ENCODE data around the gene DNAH12.

The DNAH12 gene

DNA sequence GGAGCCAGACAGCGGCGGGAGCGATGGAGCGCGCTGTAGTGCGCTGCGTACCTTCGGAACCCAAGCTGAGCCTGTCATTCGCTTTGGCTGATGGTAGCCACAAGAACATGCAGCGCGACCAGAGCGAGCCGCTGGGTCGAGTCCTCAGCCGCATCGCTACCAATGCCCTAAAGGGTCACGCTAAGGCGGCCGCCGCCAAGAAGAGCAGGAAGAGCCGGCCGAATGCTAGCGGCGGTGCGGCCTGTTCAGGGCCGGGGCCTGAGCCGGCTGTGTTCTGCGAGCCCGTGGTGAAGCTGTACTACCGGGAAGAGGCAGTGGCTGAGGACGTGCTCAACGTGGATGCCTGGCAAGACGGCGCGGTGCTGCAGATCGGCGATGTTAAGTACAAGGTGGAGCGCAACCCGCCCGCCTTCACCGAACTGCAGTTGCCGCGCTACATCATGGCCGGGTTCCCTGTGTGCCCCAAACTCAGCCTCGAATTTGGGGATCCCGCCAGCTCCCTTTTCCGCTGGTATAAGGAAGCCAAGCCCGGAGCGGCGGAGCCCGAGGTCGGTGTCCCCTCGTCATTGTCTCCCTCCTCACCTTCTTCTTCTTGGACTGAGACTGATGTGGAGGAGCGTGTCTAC lies 12.4 kb upstream of the DNAH12 start:
- H3K4me1 ChIP-seq = peaks cover 15% of the 10 kb centered on the region
- in situ Hi-C loops (cut with MboI; ENCODE audit: low sequenced_read_pairs) = no loop called here
- H3K9me3 ChIP-seq = peaks cover 6% of the 10 kb centered on the region

DNA sequence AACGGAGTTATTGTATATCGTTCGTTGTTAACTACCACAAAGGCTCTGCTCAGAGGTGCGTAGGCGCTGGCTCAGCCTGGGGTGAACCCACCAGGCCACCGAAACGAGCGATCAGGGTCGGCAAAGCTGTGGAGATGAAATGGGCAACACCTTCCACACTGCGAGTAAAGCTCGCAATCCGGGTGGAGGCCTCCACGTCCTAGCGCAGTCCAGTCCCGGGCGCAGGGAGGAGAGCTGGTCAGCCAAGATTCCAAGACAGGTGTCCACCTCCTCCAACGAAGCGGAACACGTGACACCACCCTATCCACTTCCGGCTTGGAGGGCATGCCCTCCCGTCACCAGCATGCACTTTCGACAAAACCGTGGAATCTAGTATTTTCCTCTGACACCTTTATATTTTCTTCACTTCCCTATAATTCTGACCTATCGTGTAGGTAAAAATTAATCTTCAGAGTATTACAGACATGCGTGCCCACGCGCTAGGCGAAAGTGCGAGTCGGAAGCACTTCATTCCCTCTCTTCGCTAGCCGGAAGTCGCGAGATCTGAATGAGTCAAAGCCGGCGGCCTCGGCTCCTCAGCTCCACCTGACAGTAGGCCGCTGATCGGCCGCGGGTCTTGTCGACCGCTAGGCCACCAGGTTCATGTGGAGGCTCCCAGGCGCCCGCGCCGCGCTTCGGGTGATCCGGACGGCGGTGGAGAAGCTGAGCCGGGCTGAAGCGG lies 11.8 kb upstream of the DNAH12 start, which contains the start of gene PDE12:
Gene PDE12 (plus strand): TSS at position 537 of the 721 bp plus-strand sequence. CDS start 106 bp downstream, at position 643.
- H3K36me3 ChIP-seq (replicated peaks) = peaks cover 13% of the 10 kb centered on the region
- H3K27me3 ChIP-seq (ENCODE audit: low read depth) = no peaks in the 10 kb centered on the region
- H3K4me1 ChIP-seq = peaks cover 15% of the 10 kb centered on the region
- peak within 1 kb of the TSS; percentile 72 for H3K4me3 ChIP-seq
- peak; percentile 78 to 84 for DNase-seq (ENCODE audit: low spot score in 2 of 2)
- in situ Hi-C loops (cut with MboI; ENCODE audit: low sequenced_read_pairs) = no loop called here
- H3K9me3 ChIP-seq = peaks cover 6% of the 10 kb centered on the region

More for the DNA sequence above, 12.4 kb upstream of the DNAH12 start:
- peak; percentile 27 to 47 for DNase-seq (ENCODE audit: low spot score in 2 of 2)
- H3K4me3 ChIP-seq = peak overlapping the region; percentile 72
- H3K27me3 ChIP-seq (ENCODE audit: low read depth) = no peaks in the 10 kb centered on the region
- peaks cover 14% of the 10 kb centered on the region for H3K36me3 ChIP-seq (replicated peaks)

DNA sequence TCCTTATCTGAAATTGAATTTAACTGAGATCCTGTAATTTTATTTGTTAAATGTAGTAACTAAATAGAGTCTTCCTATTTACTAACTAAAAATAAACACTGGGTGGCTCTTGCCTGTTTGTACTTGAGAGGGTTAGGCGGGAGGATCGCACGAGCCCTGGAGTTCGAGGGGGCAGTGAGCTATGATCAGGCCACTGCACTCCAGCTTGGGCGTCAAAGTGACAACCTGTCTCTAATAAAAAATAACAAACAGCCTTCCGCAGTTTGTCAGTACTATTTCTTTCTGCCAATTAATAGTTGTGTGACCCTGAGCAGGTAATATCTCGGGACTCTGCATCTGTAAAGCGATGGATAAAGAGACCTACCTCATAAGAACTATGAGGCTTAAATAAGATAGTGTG lies 11.2 kb upstream of the DNAH12 start:
- no peak for DNase-seq (ENCODE audit: low spot score in 2 of 2)
- H3K27me3 ChIP-seq (ENCODE audit: low read depth) = no peaks in the 10 kb centered on the region
- peaks cover 13% of the 10 kb centered on the region for H3K36me3 ChIP-seq (replicated peaks)
- peaks cover 15% of the 10 kb centered on the region for H3K4me1 ChIP-seq
- H3K4me3 ChIP-seq = peak overlapping the region; percentile 72
- H3K9me3 ChIP-seq = peaks cover 6% of the 10 kb centered on the region
- in situ Hi-C loops (cut with MboI; ENCODE audit: low sequenced_read_pairs) = no loop called here

DNA sequence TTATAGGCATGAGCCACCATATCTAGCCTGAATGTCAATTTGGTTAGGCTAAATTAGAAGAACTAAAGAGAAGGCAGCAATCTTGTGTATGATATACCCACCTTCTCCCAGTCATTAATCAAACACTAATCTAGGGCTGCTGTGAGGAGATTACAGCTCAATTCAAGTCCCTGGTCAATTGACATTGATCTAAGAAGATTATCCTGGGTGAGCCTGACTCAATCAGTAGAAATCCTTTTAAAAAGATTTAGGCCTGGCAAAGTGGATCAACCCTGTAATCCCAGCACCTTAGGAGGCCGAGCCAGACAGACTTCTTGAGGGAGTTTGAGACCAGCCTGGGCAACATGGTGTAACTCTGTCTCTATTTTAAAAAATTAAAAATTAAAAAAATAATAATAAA lies 2.5 kb upstream of the DNAH12 start:
- Histone ChIP-seq H3K27me3 (ENCODE audit: low read depth) (no peaks in the 10 kb centered on the region), H3K4me3 (no peak overlapping the region), H3K9me3 (no peaks in the 10 kb centered on the region), H3K4me1 (peaks cover 5% of the 10 kb centered on the region), H3K36me3 (replicated peaks) (no peaks in the 10 kb centered on the region)
- in situ Hi-C loops (cut with MboI; ENCODE audit: low sequenced_read_pairs) = no loop called here
- DNase-seq (ENCODE audit: low spot score in 2 of 2) = no peak

DNA sequence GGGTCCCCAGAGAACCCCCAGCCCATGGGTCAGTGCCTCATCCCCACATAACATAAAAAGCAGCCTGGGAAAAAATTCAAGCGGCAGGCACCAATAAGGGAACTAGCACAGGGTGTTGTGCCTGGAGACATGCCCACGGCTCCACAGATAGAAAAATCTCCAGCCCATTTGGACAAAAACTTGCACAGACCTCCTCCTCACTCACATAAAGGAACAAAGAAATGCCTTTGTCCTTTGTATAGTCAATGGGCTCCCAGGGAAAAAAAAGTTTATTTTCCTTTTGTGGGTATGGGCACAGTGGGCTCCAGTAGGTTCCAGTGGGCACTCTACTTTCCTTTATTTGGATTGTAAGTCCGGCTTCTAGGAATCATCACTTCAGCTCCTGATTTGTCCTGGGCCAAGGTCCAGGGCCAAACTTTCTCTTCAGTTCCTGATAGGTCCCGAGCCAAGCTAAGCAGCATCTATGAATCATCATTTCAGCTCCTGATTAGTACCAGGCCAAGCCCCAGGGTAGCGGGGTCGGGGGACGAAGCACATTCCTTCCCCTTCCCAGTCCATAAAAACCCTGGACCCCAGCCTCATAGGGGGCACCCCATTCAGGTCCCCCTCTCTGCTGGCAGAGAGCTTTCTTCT lies 1.6 kb upstream of the DNAH12 start:
- no peaks in the 10 kb centered on the region for H3K36me3 ChIP-seq (replicated peaks)
- H3K9me3 ChIP-seq = no peaks in the 10 kb centered on the region
- H3K27me3 ChIP-seq (ENCODE audit: low read depth) = no peaks in the 10 kb centered on the region
- in situ Hi-C loops (cut with MboI; ENCODE audit: low sequenced_read_pairs) = no loop called here
- no peak overlapping the region for H3K4me3 ChIP-seq
- no peak for DNase-seq (ENCODE audit: low spot score in 2 of 2)
- H3K4me1 ChIP-seq = peaks cover 5% of the 10 kb centered on the region

DNA sequence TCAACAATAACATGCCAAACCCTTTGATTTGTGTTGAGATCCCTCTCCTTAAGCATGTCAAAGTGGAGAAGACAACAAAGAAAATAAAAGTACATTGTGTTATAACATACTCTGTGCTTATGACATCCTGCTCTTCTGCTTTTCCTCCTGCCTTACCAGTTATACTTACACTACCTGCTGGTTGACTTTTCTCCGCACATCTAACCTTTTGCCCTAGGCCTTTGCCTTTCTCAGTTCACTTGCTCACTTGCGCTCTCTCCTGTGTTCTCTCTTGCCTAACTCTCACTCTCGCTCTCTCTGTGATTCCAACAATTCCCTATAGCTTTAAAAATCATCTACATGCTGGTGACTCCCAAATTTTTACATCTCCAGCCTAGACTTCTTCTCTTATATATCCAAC lies 5.7 kb downstream of the DNAH12 start:
- H3K27me3 ChIP-seq (ENCODE audit: low read depth) = no peaks in the 10 kb centered on the region
- no peaks in the 10 kb centered on the region for H3K4me1 ChIP-seq
- H3K4me3 ChIP-seq = no peak overlapping the region
- H3K9me3 ChIP-seq = no peaks in the 10 kb centered on the region
- in situ Hi-C loops (cut with MboI; ENCODE audit: low sequenced_read_pairs) = no loop called here
- no peaks in the 10 kb centered on the region for H3K36me3 ChIP-seq (replicated peaks)
- no peak for DNase-seq (ENCODE audit: low spot score in 2 of 2)

DNA sequence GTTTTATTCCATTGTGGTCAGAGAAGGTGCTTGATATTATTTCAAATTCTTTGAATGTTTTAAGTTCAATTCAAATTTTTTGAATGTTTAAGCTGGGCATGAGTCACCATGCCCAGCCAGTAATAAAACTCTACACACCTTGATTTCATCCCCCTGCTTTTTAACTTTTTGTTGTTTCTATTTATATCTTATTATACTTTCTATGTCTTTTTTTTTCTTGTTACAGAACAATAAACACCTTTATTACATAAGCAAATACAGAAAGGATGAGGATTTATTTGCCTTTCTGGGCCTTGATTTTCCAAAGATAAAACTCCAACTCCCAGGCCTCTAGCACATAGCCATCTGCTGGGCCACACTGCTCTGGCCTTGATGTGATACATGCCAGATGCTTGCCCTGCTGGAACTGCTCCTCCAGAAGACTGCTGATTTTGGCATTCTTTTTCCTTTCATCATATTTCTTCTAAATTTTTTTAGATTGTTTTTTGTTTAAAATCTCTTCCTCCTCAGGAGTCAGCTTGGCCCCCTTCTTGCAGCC lies 14.0 kb downstream of the DNAH12 start:
- no peak for DNase-seq (ENCODE audit: low spot score in 2 of 2)
- Histone ChIP-seq H3K4me3 (no peak overlapping the region), H3K36me3 (replicated peaks) (no peaks in the 10 kb centered on the region), H3K27me3 (ENCODE audit: low read depth) (no peaks in the 10 kb centered on the region), H3K4me1 (no peaks in the 10 kb centered on the region), H3K9me3 (no peaks in the 10 kb centered on the region)
- in situ Hi-C loops (cut with MboI; ENCODE audit: low sequenced_read_pairs) = no loop called here

DNA sequence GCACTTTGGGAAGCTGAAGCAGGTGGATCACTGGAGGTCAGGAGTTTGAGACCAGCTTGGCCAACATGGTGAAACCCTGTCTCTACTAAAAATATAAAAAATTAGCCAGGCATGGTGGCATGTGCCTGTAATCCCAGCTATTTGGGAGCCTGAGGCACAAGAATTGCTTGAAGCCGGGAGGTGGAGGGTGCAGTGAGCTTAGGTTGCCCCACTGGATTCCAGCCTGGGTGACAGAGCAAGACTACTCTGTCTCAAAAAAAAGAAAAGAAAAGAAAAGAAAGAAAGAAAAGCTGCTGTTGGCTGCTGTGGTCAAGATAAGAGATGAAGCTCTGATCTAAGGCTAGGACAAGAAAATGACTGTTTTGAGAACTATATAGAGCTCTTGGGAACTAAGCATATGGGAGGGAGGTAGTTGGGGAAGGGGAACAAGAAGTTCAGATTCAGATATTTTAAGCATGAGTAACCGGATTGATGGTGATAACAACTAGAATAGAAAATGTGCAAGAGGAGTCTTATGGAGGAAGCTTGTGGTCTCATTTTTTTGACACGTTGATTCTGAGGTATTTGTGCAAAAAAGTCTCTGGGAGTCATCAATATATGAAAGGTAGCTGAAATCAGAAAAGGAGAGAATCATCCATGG lies 25.7 kb downstream of the DNAH12 start:
- no peak for DNase-seq (ENCODE audit: low spot score in 2 of 2)
- no peaks in the 10 kb centered on the region for H3K9me3 ChIP-seq
- in situ Hi-C loops (cut with MboI; ENCODE audit: low sequenced_read_pairs) = no loop called here
- H3K4me3 ChIP-seq = no peak overlapping the region
- H3K27me3 ChIP-seq (ENCODE audit: low read depth) = peaks cover 3% of the 10 kb centered on the region; the same call in 1 of the 2 replicates
- no peaks in the 10 kb centered on the region for H3K36me3 ChIP-seq (replicated peaks)
- no peaks in the 10 kb centered on the region for H3K4me1 ChIP-seq

DNA sequence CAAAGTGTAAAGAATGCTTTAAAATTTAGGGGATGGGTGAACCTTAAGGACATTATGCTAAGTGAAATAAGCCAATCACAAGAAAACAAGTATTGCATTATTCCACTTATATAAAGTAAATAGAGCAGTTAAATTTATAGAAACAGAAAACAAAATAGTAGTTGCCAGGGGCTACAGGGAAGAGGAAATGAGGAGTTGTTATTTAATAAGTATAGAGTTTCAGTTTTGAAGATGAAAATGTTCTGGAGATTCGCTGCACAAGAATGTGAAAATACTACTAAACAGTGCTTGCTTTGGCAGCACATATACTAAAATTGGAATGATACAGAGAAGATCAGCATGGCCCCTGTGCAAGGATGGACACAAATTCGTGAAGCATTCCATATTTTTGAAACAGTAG lies 32.0 kb downstream of the DNAH12 start:
- no peaks in the 10 kb centered on the region for H3K4me1 ChIP-seq
- no peaks in the 10 kb centered on the region; the same call in 1 of the 2 replicates for H3K27me3 ChIP-seq (ENCODE audit: low read depth)
- H3K4me3 ChIP-seq = no peak overlapping the region
- no peaks in the 10 kb centered on the region for H3K9me3 ChIP-seq
- in situ Hi-C loops (cut with MboI; ENCODE audit: low sequenced_read_pairs) = no loop called here
- no peaks in the 10 kb centered on the region for H3K36me3 ChIP-seq (replicated peaks)
- no peak for DNase-seq (ENCODE audit: low spot score in 2 of 2)

DNA sequence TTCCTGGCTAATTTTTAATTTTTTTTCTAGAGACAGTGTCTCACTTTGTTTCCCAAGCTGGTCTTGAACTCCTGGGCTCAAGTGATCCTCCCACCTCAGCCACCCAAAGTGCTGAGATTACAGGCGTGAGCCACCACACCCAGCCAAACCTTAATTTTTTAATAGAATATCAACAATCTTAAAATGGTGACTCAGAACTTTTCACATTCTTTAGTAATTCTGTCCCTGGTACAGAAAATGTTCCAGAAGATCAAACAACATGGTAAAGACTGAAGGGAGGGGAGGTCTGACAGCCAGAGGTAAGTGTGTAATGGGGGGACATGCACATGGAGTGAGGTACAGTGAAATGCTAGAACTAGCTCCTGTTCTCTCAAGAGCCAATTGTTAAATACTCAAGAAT lies 38.2 kb downstream of the DNAH12 start:
- Histone ChIP-seq H3K4me3 (no peak overlapping the region), H3K9me3 (no peaks in the 10 kb centered on the region), H3K36me3 (replicated peaks) (no peaks in the 10 kb centered on the region), H3K4me1 (no peaks in the 10 kb centered on the region), H3K27me3 (ENCODE audit: low read depth) (no peaks in the 10 kb centered on the region; the same call in 1 of the 2 replicates)
- no peak for DNase-seq (ENCODE audit: low spot score in 2 of 2)
- in situ Hi-C loops (cut with MboI; ENCODE audit: low sequenced_read_pairs) = no loop called here

DNA sequence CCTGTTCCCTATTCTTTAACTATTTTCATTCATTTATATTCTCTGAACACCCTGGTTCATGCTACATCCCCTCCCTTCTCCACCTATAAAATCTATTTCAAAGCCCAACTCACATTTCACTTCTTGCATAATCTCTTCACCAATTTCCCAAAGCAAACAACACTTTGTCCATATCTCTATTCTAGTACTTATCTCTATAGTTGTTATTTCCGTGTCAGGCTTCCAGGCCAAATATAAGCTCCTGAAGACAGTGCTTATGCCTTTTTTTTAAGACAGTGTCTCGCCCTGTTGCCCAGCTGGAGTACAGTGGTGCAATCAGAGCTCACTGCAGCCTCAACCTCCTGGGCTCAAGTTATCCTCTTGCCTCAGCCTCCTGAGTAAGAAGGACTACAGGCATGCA lies 43.6 kb downstream of the DNAH12 start:
- no peaks in the 10 kb centered on the region for H3K36me3 ChIP-seq (replicated peaks)
- no peaks in the 10 kb centered on the region for H3K27me3 ChIP-seq (ENCODE audit: low read depth)
- DNase-seq (ENCODE audit: low spot score in 2 of 2) = no peak
- in situ Hi-C loops (cut with MboI; ENCODE audit: low sequenced_read_pairs) = no loop called here
- no peak overlapping the region for H3K4me3 ChIP-seq
- no peaks in the 10 kb centered on the region for H3K9me3 ChIP-seq
- no peaks in the 10 kb centered on the region for H3K4me1 ChIP-seq

DNA sequence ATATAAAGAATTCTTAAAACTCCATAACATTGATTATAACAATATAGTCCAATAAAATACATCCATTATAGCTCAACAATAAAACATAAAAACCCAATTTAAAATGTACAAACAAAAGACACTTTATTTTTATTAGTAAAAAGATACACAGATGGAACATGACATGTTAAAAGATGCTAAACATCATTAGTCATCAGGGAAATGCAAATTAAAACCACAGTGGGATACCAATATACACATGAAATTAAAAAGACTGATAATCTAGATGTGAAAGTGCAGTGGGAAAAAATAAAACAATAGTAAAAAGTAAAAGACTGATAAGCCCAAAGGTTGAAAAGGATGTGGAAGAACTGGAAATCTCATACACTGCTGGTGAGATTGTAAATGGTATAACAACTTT lies 46.2 kb downstream of the DNAH12 start:
- in situ Hi-C loops (cut with MboI; ENCODE audit: low sequenced_read_pairs) = no loop called here
- Histone ChIP-seq H3K4me3 (no peak overlapping the region), H3K36me3 (replicated peaks) (no peaks in the 10 kb centered on the region), H3K4me1 (no peaks in the 10 kb centered on the region), H3K27me3 (ENCODE audit: low read depth) (no peaks in the 10 kb centered on the region), H3K9me3 (no peaks in the 10 kb centered on the region)
- DNase-seq (ENCODE audit: low spot score in 2 of 2) = no peak

DNA sequence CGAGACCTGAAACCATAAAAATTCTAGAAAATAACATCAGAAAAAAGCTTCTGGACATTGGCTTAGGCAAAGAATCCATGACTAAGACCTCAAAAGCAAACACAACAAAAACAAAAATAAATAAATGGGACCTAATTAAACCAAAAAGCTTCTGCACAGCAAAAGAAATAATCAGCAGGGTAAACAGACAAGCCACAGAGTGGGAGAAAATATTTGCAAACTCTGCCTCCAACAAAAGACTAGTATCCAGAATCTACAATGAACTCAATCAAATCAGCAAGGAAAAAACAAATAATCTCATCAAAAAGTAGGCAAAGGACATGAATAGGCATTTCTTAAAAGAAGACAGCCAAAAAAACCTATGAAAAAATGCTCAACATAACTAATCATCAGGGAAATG lies 59.6 kb downstream of the DNAH12 start:
- in situ Hi-C loops (cut with MboI; ENCODE audit: low sequenced_read_pairs) = no loop called here
- no peak overlapping the region for H3K4me3 ChIP-seq
- no peak for DNase-seq (ENCODE audit: low spot score in 2 of 2)
- no peaks in the 10 kb centered on the region for H3K36me3 ChIP-seq (replicated peaks)
- H3K4me1 ChIP-seq = no peaks in the 10 kb centered on the region
- no peaks in the 10 kb centered on the region for H3K9me3 ChIP-seq
- H3K27me3 ChIP-seq (ENCODE audit: low read depth) = no peaks in the 10 kb centered on the region
